ENCODE results near the gene NCOA3. TPM values are rescaled to one million over a fixed set of nuclear protein-coding genes. Genes with fewer than 3 reads are reported as not detected.

The NCOA3 gene
- total RNA-seq, 1 experiment from 2014 or later, result 25.9 TPM

GRCh38 chr20:47627540-47627939 lies 125.9 kb downstream of the NCOA3 start (continued):
- no peak for TF ChIP-seq EZH2phosphoT487 (IDR thresholded peaks at IDR 0.05; ENCODE audit: borderline replicate concordance)
- no peak for TF ChIP-seq POLR2AphosphoS5 (IDR thresholded peaks at IDR 0.05; ENCODE audit: low read depth, low read length)
- no peak for TF ChIP-seq ATF3 (IDR thresholded peaks at IDR 0.05)
- TF ChIP-seq CEBPB (IDR thresholded peaks at IDR 0.05; ENCODE audit: low read depth), result no peak
- no peak for TF ChIP-seq ELF1 (IDR thresholded peaks at IDR 0.05; ENCODE audit: borderline replicate concordance, low read depth)

DNA sequence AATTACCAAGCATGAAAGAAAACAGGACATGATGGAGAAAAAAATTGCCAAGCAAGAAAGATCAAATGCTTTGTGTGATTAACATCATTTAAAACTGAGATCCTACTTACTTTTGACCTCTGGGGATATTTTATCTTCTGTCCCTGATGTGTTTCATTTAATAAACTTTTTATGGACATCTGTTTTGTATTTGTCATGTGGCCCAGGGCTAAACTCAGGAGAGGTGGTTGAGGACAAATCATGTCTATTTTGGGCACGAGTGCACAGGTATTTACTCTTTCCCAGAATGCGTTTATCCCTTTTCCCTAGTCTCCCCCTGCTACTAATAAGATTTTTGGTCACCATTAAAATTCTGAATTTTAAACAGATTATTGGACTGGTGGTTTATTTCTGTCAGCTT lies 128.2 kb downstream of the NCOA3 start:
- H3K9ac ChIP-seq (ENCODE audit: low read length), result no peak overlapping the region
- no peak overlapping the region for H3K27ac ChIP-seq (ENCODE audit: low read depth, low read length)
- TF ChIP-seq CBX3 (IDR thresholded peaks at IDR 0.05; ENCODE audit: low read depth), result no peak
- no peak for TF ChIP-seq JUND (IDR thresholded peaks at IDR 0.05)
- no peak for TF ChIP-seq ELF1 (IDR thresholded peaks at IDR 0.05; ENCODE audit: borderline replicate concordance, low read depth)
- TF ChIP-seq POLR2AphosphoS5 (IDR thresholded peaks at IDR 0.05; ENCODE audit: low read depth, low read length), result no peak
- TF ChIP-seq CEBPB (IDR thresholded peaks at IDR 0.05; ENCODE audit: low read depth), result no peak
- no peak for TF ChIP-seq ZNF274 (IDR thresholded peaks at IDR 0.05; ENCODE audit: low read depth, low read length)
- TF ChIP-seq ZFX (IDR thresholded peaks at IDR 0.05), result no peak
- no peak for TF ChIP-seq SRF (IDR thresholded peaks at IDR 0.05; ENCODE audit: low read depth)
- no peak for TF ChIP-seq EZH2phosphoT487 (IDR thresholded peaks at IDR 0.05; ENCODE audit: borderline replicate concordance)
- TF ChIP-seq REST (IDR thresholded peaks at IDR 0.05; ENCODE audit: low read depth), result no peak
- no peaks in the 10 kb centered on the region for H3K27me3 ChIP-seq (ENCODE audit: insufficient read depth, low read length)
- no peaks in the 10 kb centered on the region for H3K79me2 ChIP-seq (ENCODE audit: insufficient read depth, low read length)
- no peaks in the 10 kb centered on the region for H3K9me2 ChIP-seq (ENCODE audit: insufficient read depth)
- no peak for DNase-seq (ENCODE audit: low read depth, low spot score)
- H2AFZ ChIP-seq (ENCODE audit: low read depth, low read length, poor library complexity, severe bottlenecking), result no peak overlapping the region
- POLR2A ChIA-PET, result no interaction called here
- no peaks in the 10 kb centered on the region for H4K20me1 ChIP-seq (ENCODE audit: insufficient read depth)
- RAD21 ChIA-PET (ENCODE audit: low non-redundant PET in 1 of 2, low total read pairs in 2 of 2, uncharacterized antibody in 2 of 2, unreplicated experiment in 2 of 2), result no interaction called here
- no peak overlapping the region for H3K4me3 ChIP-seq (replicated peaks in 1 of 2; ENCODE audit: low read depth in 1 of 2, low read length in 2 of 2)
- no peaks in the 10 kb centered on the region for H3K9me3 ChIP-seq (ENCODE audit: control insufficient read depth in 1 of 2, insufficient read depth in 1 of 2, low read depth in 1 of 2, low read length in 2 of 2)
- ATAC-seq, result no peak
- BruUV-seq (replicated peaks), result no TSS peak
- no peaks in the 10 kb centered on the region for H3K4me1 ChIP-seq (ENCODE audit: control insufficient read depth in 1 of 2, insufficient read depth in 2 of 2, low read length in 2 of 2)
- H3K4me2 ChIP-seq (ENCODE audit: low read length), result no peak overlapping the region
- peaks cover 0 to 6% of the 10 kb centered on the region in 2 experiments; a peak in 2 of 4 replicates for H3K36me3 ChIP-seq (ENCODE audit: control insufficient read depth in 1 of 2, insufficient read depth in 2 of 2, low read length in 2 of 2)
- intact Hi-C loops (cut with micrococcal nuclease), result no loop called here
- CTCF ChIA-PET, result interaction anchor here (1.6 kb wide), 1 partner anchor 9 kb away, joined by 5 read pairs; no protein-coding TSS in a partner anchor

All from HCT116 (cell line).